Liver (tissue), 9 donors: ENCODE measurements around the gene VSTM2L. TPM values are rescaled to one million over a fixed set of nuclear protein-coding genes. Genes with fewer than 3 reads are reported as not detected.

Source experiments
- DNase-seq: peaks from one replicate; pipeline ENCODE4 v3.0.0-alpha.2; 2017; ENCODE audit warnings: low spot score
- H3K27ac ChIP-seq, 2 donors: one replicate each; pipeline ENCODE4 v1.7.0; 2013; ENCODE audit warnings: inconsistent platforms in 2 of 2, low read length in 2 of 2, control low read depth in 1 of 2, low read depth in 1 of 2, mild to moderate bottlenecking in 1 of 2
- H3K27me3 ChIP-seq, 4 donors: one replicate each; pipeline versions ENCODE4 v1.6.1 to v1.7.0; 2013; ENCODE audit warnings: low read length in 3 of 4, inconsistent platforms in 1 of 4, mild to moderate bottlenecking in 1 of 4, moderate library complexity in 1 of 4; ENCODE audit not compliant: control insufficient read depth in 4 of 4, insufficient read depth in 4 of 4
- H3K36me3 ChIP-seq, 4 donors: one replicate each; pipeline versions ENCODE4 v1.6.1 to v1.7.0; 2013; ENCODE audit warnings: low read length in 3 of 4, mild to moderate bottlenecking in 3 of 4, low read depth in 1 of 4, moderate library complexity in 1 of 4; ENCODE audit not compliant: control insufficient read depth in 4 of 4, insufficient read depth in 3 of 4
- H3K4me1 ChIP-seq, 4 donors: one replicate each; pipeline versions ENCODE4 v1.6.1 to v1.7.0; 2013; ENCODE audit warnings: low read length in 3 of 4, mild to moderate bottlenecking in 3 of 4, moderate library complexity in 1 of 4; ENCODE audit not compliant: control insufficient read depth in 4 of 4, insufficient read depth in 4 of 4
- H3K4me3 ChIP-seq, 3 donors: one replicate each; pipeline versions ENCODE4 v1.6.1 to v1.7.0; 2013; ENCODE audit warnings: low read length in 3 of 3, control low read depth in 1 of 3, low read depth in 1 of 3, mild to moderate bottlenecking in 1 of 3
- H3K9ac ChIP-seq, 2 donors: one replicate each; pipeline ENCODE4 v1.7.0; 2013; ENCODE audit warnings: low read length in 2 of 2, mild to moderate bottlenecking in 2 of 2, moderate library complexity in 2 of 2, control low read depth in 1 of 2, low read depth in 1 of 2
- H3K9me3 ChIP-seq, 4 donors: one replicate each; pipeline versions ENCODE4 v1.6.1 to v1.7.0; 2013; ENCODE audit warnings: low read length in 3 of 4; ENCODE audit not compliant: control insufficient read depth in 4 of 4
- ATF3 ChIP-seq: IDR thresholded peaks from 2 replicates; pipeline ENCODE4 v1.6.1; 2016; ENCODE audit warnings: antibody characterized with exemption
- CTCF ChIP-seq: fragments of 150-350 bp; IDR thresholded peaks from 2 replicates; pipeline ENCODE4 v1.5.1; 2017; ENCODE audit warnings: improper control_type of control experiment, low read depth, low read length; ENCODE audit not compliant: missing input control
- FOXA2 ChIP-seq: IDR thresholded peaks from 2 replicates; pipeline ENCODE4 v1.6.1; 2016; ENCODE audit warnings: antibody characterized with exemption
- GABPA ChIP-seq, 2 donors: IDR thresholded peaks in 1 of 2; conservative IDR thresholded peaks in 1 of 2; 2 replicates each; pipeline ENCODE4 v1.6.1; 2016; ENCODE audit warnings: antibody characterized with exemption in 2 of 2, mild to moderate bottlenecking in 1 of 2, moderate library complexity in 1 of 2
- HNF4A ChIP-seq, 2 donors: conservative IDR thresholded peaks; 2 replicates each; pipeline ENCODE4 v1.6.1; 2016; ENCODE audit warnings: antibody characterized with exemption in 2 of 2, mild to moderate bottlenecking in 2 of 2
- HNF4G ChIP-seq: IDR thresholded peaks from 2 replicates; pipeline ENCODE4 v1.6.1; 2016; ENCODE audit warnings: antibody characterized with exemption
- JUND ChIP-seq, 2 donors: IDR thresholded peaks; 2 replicates each; pipeline ENCODE4 v1.6.1; 2016; ENCODE audit warnings: antibody characterized with exemption in 2 of 2
- NR2F2 ChIP-seq: IDR thresholded peaks from 2 replicates; pipeline ENCODE4 v1.6.1; 2016; ENCODE audit warnings: antibody characterized with exemption
- RXRA ChIP-seq, 2 donors: IDR thresholded peaks; 2 replicates each; pipeline ENCODE4 v1.6.1; 2017 to 2018; ENCODE audit warnings: antibody characterized with exemption in 2 of 2, mild to moderate bottlenecking in 1 of 2
- SP1 ChIP-seq: IDR thresholded peaks from 2 replicates; pipeline ENCODE4 v1.6.1; 2018; ENCODE audit warnings: antibody characterized with exemption, mild to moderate bottlenecking
- TAF1 ChIP-seq: conservative IDR thresholded peaks from 2 replicates; pipeline ENCODE4 v1.6.1; 2016; ENCODE audit warnings: antibody characterized with exemption, mild to moderate bottlenecking
- YY1 ChIP-seq: IDR thresholded peaks from 2 replicates; pipeline ENCODE4 v1.6.1; 2016; ENCODE audit warnings: antibody characterized with exemption, mild to moderate bottlenecking
- ZBTB33 ChIP-seq: IDR thresholded peaks from 2 replicates; pipeline ENCODE4 v1.6.1; 2016; ENCODE audit warnings: antibody characterized with exemption
- WGBS: extraction: QIAGEN DNeasy Blood & Tissue Kit; methylation state at CpG from one replicate; pipeline ENCODE4 v1.1.7; 2013; 5-methylcytosine and 5-hydroxymethylcytosine counted together
- polyA plus RNA-seq, 2 donors: library from polyadenylated mRNA; stranded (reverse) in 1 of 2; unstranded in 1 of 2; fragments of 200-250 nt in 1 of 2; fragments of >200 nt in 1 of 2; fragmentation: Nextera tagmentation in 1 of 2; extraction: Ambion mirVana in 1 of 2; gene quantifications; one replicate each; pipeline versions ENCODE4 v1.2.1 to v1.2.3, GENCODE V29; 2013 to 2015
- total RNA-seq, 2 donors: library from RNA; depleted of rRNA; stranded (reverse); fragments of >200 nt; gene quantifications; one replicate each; pipeline ENCODE4 v1.2.3, GENCODE V29; 2014
- TF ChIP-seq, protein P1 (sequence below): IDR thresholded peaks from 2 replicates; pipeline ENCODE4 v1.6.1; 2016; ENCODE audit warnings: antibody characterized with exemption
- donor health status: healthy.
- donor health status: healthy.
- donor health status: healthy.
- donor health status: healthy.
- donor health status: healthy.

The VSTM2L gene
- total and polyA plus RNA-seq, 4 donors = 0.31 to 0.79 (median 0.56) TPM

GRCh38 chr20:37892001-37892400, 10.9 kb upstream of the VSTM2L start:
- H3K36me3 ChIP-seq = no peaks in the 10 kb centered on the region
- no peak overlapping the region for H3K4me3 ChIP-seq
- no peak overlapping the region for H3K27ac ChIP-seq
- DNase-seq = no peak
- 72% methylated on average over 9 of the region's 9 CpGs for WGBS
- H3K27me3 ChIP-seq = no peaks in the 10 kb centered on the region
- TF ChIP-seq GABPA (IDR thresholded peaks at IDR 0.05 in 1 of 2, conservative IDR thresholded peaks at IDR 0.05 in 1 of 2) (no peak), ZBTB33 (no peak), TAF1 (no peak), NR2F2 (no peak), HNF4A (conservative IDR thresholded peaks at IDR 0.05) (no peak), CTCF (no peak), HNF4G (no peak), JUND (IDR thresholded peaks at IDR 0.05) (no peak), RXRA (IDR thresholded peaks at IDR 0.05) (no peak)
- TF ChIP-seq, protein P1, sequence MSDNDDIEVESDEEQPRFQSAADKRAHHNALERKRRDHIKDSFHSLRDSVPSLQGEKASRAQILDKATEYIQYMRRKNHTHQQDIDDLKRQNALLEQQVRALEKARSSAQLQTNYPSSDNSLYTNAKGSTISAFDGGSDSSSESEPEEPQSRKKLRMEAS = no peak
- peaks cover 0 to under 1% (median 0%) of the 10 kb centered on the region in 4 donors for H3K4me1 ChIP-seq
- no peaks in the 10 kb centered on the region for H3K9me3 ChIP-seq
- H3K9ac ChIP-seq = no peak overlapping the region

- Histone ChIP-seq H3K4me1 (no peaks in the 10 kb centered on the region), H3K36me3 (no peaks in the 10 kb centered on the region), H3K27me3 (no peaks in the 10 kb centered on the region), H3K9me3 (no peaks in the 10 kb centered on the region), H3K27ac (no peak overlapping the region), H3K4me3 (no peak overlapping the region), H3K9ac (no peak overlapping the region)
- TF ChIP-seq JUND (IDR thresholded peaks at IDR 0.05) (no peak), FOXA2 (no peak), ATF3 (no peak), ZBTB33 (no peak), YY1 (no peak), SP1 (no peak), HNF4A (conservative IDR thresholded peaks at IDR 0.05) (no peak)
- TF ChIP-seq, protein P1 = no peak
- 84% methylated on average over 5 of the region's 5 CpGs for WGBS
- no peak for DNase-seq
These were observed 9.2 kb upstream of the VSTM2L start for GRCh38 chr20:37893566-37894241.
